HEK293 (cell line): ENCODE measurements around the gene POLN.

Experiments used
- GFI1B ChIP-seq: fragments of 450-650 bp; formaldehyde crosslinking; IDR thresholded peaks from 2 replicates; pipeline ENCODE4 v1.5.1; 2016; ENCODE audit warnings: missing biosample characterization, missing genetic modification characterization
- GLIS1 ChIP-seq: fragments of 450-650 bp; formaldehyde crosslinking; IDR thresholded peaks from 2 replicates; pipeline ENCODE4 v1.5.1; 2016; ENCODE audit warnings: missing biosample characterization, missing genetic modification characterization
- HOXC10 ChIP-seq: sonication (generic); formaldehyde crosslinking; IDR thresholded peaks from 2 replicates; pipeline ENCODE4 v1.8.1; 2023; ENCODE audit warnings: mild to moderate bottlenecking, missing genetic modification reagents
- KLF8 ChIP-seq: fragments of 450-650 bp; formaldehyde crosslinking; IDR thresholded peaks from 2 replicates; pipeline ENCODE4 v1.5.1; 2016; ENCODE audit warnings: missing biosample characterization, missing genetic modification characterization
- RBAK ChIP-seq: fragments of 450-650 bp; formaldehyde crosslinking; IDR thresholded peaks from 2 replicates; pipeline ENCODE4 v1.5.1; 2016; ENCODE audit warnings: missing biosample characterization, missing genetic modification characterization
- SCRT1 ChIP-seq: fragments of 450-650 bp; formaldehyde crosslinking; IDR thresholded peaks from 2 replicates; pipeline ENCODE4 v1.5.1; 2016; ENCODE audit warnings: missing biosample characterization, missing genetic modification characterization, borderline replicate concordance
- TCF7L2 ChIP-seq: IDR thresholded peaks from 2 replicates; pipeline ENCODE4 v1.6.1; 2011; ENCODE audit warnings: low read depth, mild to moderate bottlenecking, inconsistent platforms, low read length, moderate library complexity, borderline replicate concordance
- ZBTB21 ChIP-seq: fragments of 450-650 bp; formaldehyde crosslinking; IDR thresholded peaks from 2 replicates; pipeline ENCODE4 v1.5.1; 2017; ENCODE audit warnings: missing biosample characterization, missing genetic modification characterization
- ZBTB44 ChIP-seq: fragments of 450-650 bp; IDR thresholded peaks from 2 replicates; pipeline ENCODE4 v1.5.1; 2018; ENCODE audit warnings: missing biosample characterization, mild to moderate bottlenecking, missing genetic modification characterization
- ZNF112 ChIP-seq: fragments of 450-650 bp; formaldehyde crosslinking; IDR thresholded peaks from 2 replicates; pipeline ENCODE4 v1.5.0; 2017; ENCODE audit warnings: missing biosample characterization, missing genetic modification characterization
- ZNF140 ChIP-seq: fragments of 450-650 bp; formaldehyde crosslinking; IDR thresholded peaks from 2 replicates; pipeline ENCODE4 v1.5.1; 2016; ENCODE audit warnings: missing biosample characterization, missing genetic modification characterization
- ZNF146 ChIP-seq: fragments of 450-650 bp; formaldehyde crosslinking; IDR thresholded peaks from 2 replicates; pipeline ENCODE4 v1.5.1; 2016; ENCODE audit warnings: missing biosample characterization, missing genetic modification characterization
- ZNF148 ChIP-seq: fragments of 450-650 bp; formaldehyde crosslinking; IDR thresholded peaks from 2 replicates; pipeline ENCODE4 v1.5.0; 2017; ENCODE audit warnings: missing biosample characterization, missing genetic modification characterization, borderline replicate concordance
- ZNF155 ChIP-seq: fragments of 450-650 bp; formaldehyde crosslinking; IDR thresholded peaks from 2 replicates; pipeline ENCODE4 v1.5.1; 2016; ENCODE audit warnings: missing biosample characterization, missing genetic modification characterization
- ZNF157 ChIP-seq: fragments of 450-650 bp; formaldehyde crosslinking; IDR thresholded peaks from 2 replicates; pipeline ENCODE4 v1.5.1; 2016; ENCODE audit warnings: missing biosample characterization, missing genetic modification characterization
- ZNF18 ChIP-seq: fragments of 450-650 bp; formaldehyde crosslinking; IDR thresholded peaks from 2 replicates; pipeline ENCODE4 v1.5.1; 2016; ENCODE audit warnings: missing biosample characterization, missing genetic modification characterization
- ZNF184 ChIP-seq: fragments of 450-650 bp; IDR thresholded peaks from 2 replicates; pipeline ENCODE4 v1.5.1; 2018; ENCODE audit warnings: missing biosample characterization, mild to moderate bottlenecking, missing genetic modification characterization
- ZNF2 ChIP-seq: fragments of 450-650 bp; formaldehyde crosslinking; IDR thresholded peaks from 2 replicates; pipeline ENCODE4 v1.5.1; 2016; ENCODE audit warnings: missing biosample characterization, missing genetic modification characterization
- ZNF202 ChIP-seq: fragments of 450-650 bp; formaldehyde crosslinking; IDR thresholded peaks from 2 replicates; pipeline ENCODE4 v1.5.1; 2016; ENCODE audit warnings: missing biosample characterization, missing genetic modification characterization, borderline replicate concordance
- ZNF211 ChIP-seq: fragments of 450-650 bp; formaldehyde crosslinking; IDR thresholded peaks from 2 replicates; pipeline ENCODE4 v1.5.1; 2016; ENCODE audit warnings: low read depth, missing biosample characterization, missing genetic modification characterization
- ZNF335 ChIP-seq: fragments of 450-650 bp; formaldehyde crosslinking; conservative IDR thresholded peaks from 2 replicates; pipeline ENCODE4 v1.5.1; 2016; ENCODE audit warnings: missing biosample characterization, missing genetic modification characterization
- ZNF362 ChIP-seq: fragments of 450-650 bp; formaldehyde crosslinking; IDR thresholded peaks from 2 replicates; pipeline ENCODE4 v1.5.1; 2016; ENCODE audit warnings: missing biosample characterization, missing genetic modification characterization
- ZNF366 ChIP-seq: fragments of 450-650 bp; formaldehyde crosslinking; conservative IDR thresholded peaks from 2 replicates; pipeline ENCODE4 v1.5.1; 2016; ENCODE audit warnings: missing biosample characterization, missing genetic modification characterization
- ZNF488 ChIP-seq: fragments of 450-650 bp; formaldehyde crosslinking; IDR thresholded peaks from 2 replicates; pipeline ENCODE4 v1.5.1; 2016; ENCODE audit warnings: missing biosample characterization, missing genetic modification characterization
- ZNF510 ChIP-seq: fragments of 450-650 bp; formaldehyde crosslinking; IDR thresholded peaks from 2 replicates; pipeline ENCODE4 v1.5.1; 2018; ENCODE audit warnings: mild to moderate bottlenecking, missing genetic modification characterization, missing biosample characterization; ENCODE audit not compliant: insufficient replicate concordance
- ZNF596 ChIP-seq: fragments of 450-650 bp; IDR thresholded peaks from 2 replicates; pipeline ENCODE4 v1.5.0; 2018; ENCODE audit warnings: missing biosample characterization, mild to moderate bottlenecking, missing genetic modification characterization, moderate library complexity
- ZNF600 ChIP-seq: fragments of 450-650 bp; formaldehyde crosslinking; IDR thresholded peaks from 2 replicates; pipeline ENCODE4 v1.5.1; 2016; ENCODE audit warnings: missing biosample characterization, missing genetic modification characterization
- ZNF837 ChIP-seq: fragments of 450-650 bp; formaldehyde crosslinking; IDR thresholded peaks from 2 replicates; pipeline ENCODE4 v1.5.1; 2016; ENCODE audit warnings: missing biosample characterization, missing genetic modification characterization
- TF ChIP-seq, protein P1 (sequence below): fragments of 450-650 bp; formaldehyde crosslinking; IDR thresholded peaks from 2 replicates; pipeline ENCODE4 v1.5.1; 2017; ENCODE audit warnings: missing biosample characterization, mild to moderate bottlenecking, missing genetic modification characterization, moderate library complexity
- TF ChIP-seq, protein P2 (sequence below): fragments of 450-650 bp; formaldehyde crosslinking; IDR thresholded peaks from 2 replicates; pipeline ENCODE4 v1.5.1; 2016; ENCODE audit warnings: missing biosample characterization, missing genetic modification characterization

Gene POLN

GRCh38 chr4:2243681-2244380 lies 1.9 kb upstream of the POLN start (continued):
- no peak for TF ChIP-seq ZNF184
- TF ChIP-seq GFI1B (tag by site-specific recombination) = no peak
- TF ChIP-seq ZNF140 (tag by site-specific recombination) = no peak
- no peak for TF ChIP-seq ZBTB44 (tag by site-specific recombination)
- TF ChIP-seq ZNF146 = no peak
- peak; percentile 55; the same call in 1 of the 2 replicates for TF ChIP-seq ZNF366 (tag by site-specific recombination)
- no peak for TF ChIP-seq SCRT1 (tag by site-specific recombination)
- no peak for TF ChIP-seq ZNF211
- TF ChIP-seq ZNF596 (tag by site-specific recombination) = peak; percentile 66
- TF ChIP-seq ZNF18 (tag by site-specific recombination) = 0 out of 2 replicates have a peak, but pooled peaks have one; percentile 36
- TF ChIP-seq ZNF362 (tag by site-specific recombination) = no peak
- peak; percentile 52; the same call in 1 of the 2 replicates for TF ChIP-seq KLF8 (tag by site-specific recombination)
- TF ChIP-seq ZBTB21 = no peak
- TF ChIP-seq ZNF335 (tag by site-specific recombination) = no peak
- TF ChIP-seq, protein P1, sequence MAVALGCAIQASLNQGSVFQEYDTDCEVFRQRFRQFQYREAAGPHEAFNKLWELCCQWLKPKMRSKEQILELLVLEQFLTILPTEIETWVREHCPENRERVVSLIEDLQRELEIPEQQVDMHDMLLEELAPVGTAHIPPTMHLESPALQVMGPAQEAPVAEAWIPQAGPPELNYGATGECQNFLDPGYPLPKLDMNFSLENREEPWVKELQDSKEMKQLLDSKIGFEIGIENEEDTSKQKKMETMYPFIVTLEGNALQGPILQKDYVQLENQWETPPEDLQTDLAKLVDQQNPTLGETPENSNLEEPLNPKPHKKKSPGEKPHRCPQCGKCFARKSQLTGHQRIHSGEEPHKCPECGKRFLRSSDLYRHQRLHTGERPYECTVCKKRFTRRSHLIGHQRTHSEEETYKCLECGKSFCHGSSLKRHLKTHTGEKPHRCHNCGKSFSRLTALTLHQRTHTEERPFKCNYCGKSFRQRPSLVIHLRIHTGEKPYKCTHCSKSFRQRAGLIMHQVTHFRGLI (tag by site-specific recombination) = no peak
- 0 out of 2 replicates have a peak, but pooled peaks have one; percentile 21 for TF ChIP-seq ZNF157 (tag by site-specific recombination)
- TF ChIP-seq ZNF155 (tag by site-specific recombination) = no peak
- TF ChIP-seq ZNF600 = 0 out of 2 replicates have a peak, but pooled peaks have one; percentile 15
- no peak for TF ChIP-seq ZNF510 (tag by site-specific recombination)
- TF ChIP-seq TCF7L2 = no peak
- no peak for TF ChIP-seq ZNF202 (tag by site-specific recombination)
- no peak for TF ChIP-seq HOXC10 (CRISPR knock-in tag)
- TF ChIP-seq ZNF837 (tag by site-specific recombination) = no peak
- no peak for TF ChIP-seq RBAK (tag by site-specific recombination)
- no peak for TF ChIP-seq ZNF112 (tag by site-specific recombination)
- TF ChIP-seq, protein P2, sequence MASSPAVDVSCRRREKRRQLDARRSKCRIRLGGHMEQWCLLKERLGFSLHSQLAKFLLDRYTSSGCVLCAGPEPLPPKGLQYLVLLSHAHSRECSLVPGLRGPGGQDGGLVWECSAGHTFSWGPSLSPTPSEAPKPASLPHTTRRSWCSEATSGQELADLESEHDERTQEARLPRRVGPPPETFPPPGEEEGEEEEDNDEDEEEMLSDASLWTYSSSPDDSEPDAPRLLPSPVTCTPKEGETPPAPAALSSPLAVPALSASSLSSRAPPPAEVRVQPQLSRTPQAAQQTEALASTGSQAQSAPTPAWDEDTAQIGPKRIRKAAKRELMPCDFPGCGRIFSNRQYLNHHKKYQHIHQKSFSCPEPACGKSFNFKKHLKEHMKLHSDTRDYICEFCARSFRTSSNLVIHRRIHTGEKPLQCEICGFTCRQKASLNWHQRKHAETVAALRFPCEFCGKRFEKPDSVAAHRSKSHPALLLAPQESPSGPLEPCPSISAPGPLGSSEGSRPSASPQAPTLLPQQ = no peak
- TF ChIP-seq GLIS1 (tag by site-specific recombination) = 0 out of 2 replicates have a peak, but pooled peaks have one; percentile 13
- TF ChIP-seq ZNF2 (tag by site-specific recombination) = 0 out of 2 replicates have a peak, but pooled peaks have one; percentile 76
- no peak for TF ChIP-seq ZNF488 (tag by site-specific recombination)
- no peak for TF ChIP-seq ZNF148 (tag by site-specific recombination)
